HepG2 (cell line): ENCODE measurements around the gene DHH. TPM values are rescaled to one million over a fixed set of nuclear protein-coding genes. Genes with fewer than 3 reads are reported as not detected.

Source experiments
- AKAP8 ChIP-seq: sonication (generic); formaldehyde crosslinking; IDR thresholded peaks from 2 replicates; pipeline ENCODE4 v1.5.1; 2020; ENCODE audit warnings: mild to moderate bottlenecking, missing genetic modification reagents
- ATF2 ChIP-seq: sonication (generic); formaldehyde crosslinking; IDR thresholded peaks from 2 replicates; pipeline ENCODE4 v1.4.0; 2020; ENCODE audit warnings: missing genetic modification reagents
- CCAR2 ChIP-seq: fragments of 200-400 bp; formaldehyde crosslinking; optimal IDR thresholded peaks from 2 replicates; pipeline ENCODE3; 2018; ENCODE audit warnings: low read depth, mild to moderate bottlenecking, low read length, moderate library complexity
- MLX ChIP-seq: IDR thresholded peaks from 2 replicates; pipeline ENCODE4 v1.6.1; 2016
- UBTF ChIP-seq: sonication (generic); formaldehyde crosslinking; IDR thresholded peaks from 2 replicates; pipeline ENCODE4 v1.4.0; 2020; ENCODE audit warnings: mild to moderate bottlenecking, missing genetic modification reagents
- ZBTB1 ChIP-seq: sonication (generic); formaldehyde crosslinking; IDR thresholded peaks from 2 replicates; pipeline ENCODE4 v1.4.0; 2020; ENCODE audit warnings: missing genetic modification reagents, borderline replicate concordance
- ZBTB26 ChIP-seq: IDR thresholded peaks from 2 replicates; pipeline ENCODE4 v1.6.1; 2016; ENCODE audit warnings: missing compliant biosample characterization, missing genetic modification reagents, borderline replicate concordance
- ZFY ChIP-seq: sonication (generic); formaldehyde crosslinking; IDR thresholded peaks from 2 replicates; pipeline ENCODE4 v1.4.0; 2020; ENCODE audit warnings: missing genetic modification reagents
- ZNF275 ChIP-seq: sonication (generic); formaldehyde crosslinking; IDR thresholded peaks from 2 replicates; pipeline ENCODE4 v1.8.0; 2022; ENCODE audit warnings: missing genetic modification reagents, mild to moderate bottlenecking, inconsistent platforms, borderline replicate concordance
- ZNF407 ChIP-seq: sonication (generic); formaldehyde crosslinking; IDR thresholded peaks from one replicate; pipeline ENCODE4 v1.5.1; 2020; ENCODE audit warnings: mild to moderate bottlenecking, missing genetic modification reagents; ENCODE audit errors: not compliant biosample characterization
- ZNF776 ChIP-seq: sonication (generic); formaldehyde crosslinking; IDR thresholded peaks from 2 replicates; pipeline ENCODE4 v1.4.0; 2020; ENCODE audit warnings: mild to moderate bottlenecking, missing genetic modification reagents
- polyA plus RNA-seq, 8 experiments: library from polyadenylated mRNA; depleted of rRNA in 3 of 8; stranded (reverse) in 7 of 8; unstranded in 1 of 8; fragments of >200 nt; fragmentation: Illumina TruSeq in 4 of 8; extraction: Trizol in 4 of 8; gene quantifications; 2 replicates each; pipeline versions ENCODE4 v1.2.1 to v1.2.3, GENCODE V29; 2011 to 2016; ENCODE audit warnings: low read depth in 4 of 8, missing spikeins in 1 of 8, mixed read lengths in 1 of 8; ENCODE audit not compliant: insufficient read depth in 1 of 8
- total RNA-seq, 5 experiments: library from RNA; depleted of rRNA; stranded (reverse); fragments of >200 nt; fragmentation: Illumina TruSeq; extraction: Trizol; gene quantifications; 2 replicates each; pipeline ENCODE4 v1.2.3, GENCODE V29; 2016; ENCODE audit warnings: low read depth in 1 of 5

Gene DHH
- total and polyA plus RNA-seq, 2 of the 13 experiments (the other 11 are each of a cell fraction or from before 2014, with no cell fraction given): not detected

GRCh38 chr12:49131051-49131893, 36.7 kb upstream of the DHH start, which contains the start of gene TUBA1B (continued):
- TF ChIP-seq AKAP8 (CRISPR knock-in tag) (no peak), ZFY (CRISPR knock-in tag) (peak; percentile 71), CCAR2 (no peak), ZNF776 (CRISPR knock-in tag) (no peak; the same call in 1 of the 2 replicates), UBTF (CRISPR knock-in tag) (peak; percentile 42; the same call in 1 of the 2 replicates), ZNF275 (CRISPR knock-in tag) (0 out of 2 replicates have a peak, but pooled peaks have one; percentile 13), ATF2 (CRISPR knock-in tag) (no peak), MLX (no peak), ZBTB1 (CRISPR knock-in tag) (no peak), ZBTB26 (CRISPR knock-in tag) (no peak), ZNF407 (CRISPR knock-in tag) (no peak)
